Amniotic stem cell (primary cell): Measurements from ENCODE around the gene TMEM147.
"Not testable (repeated sequence)": the region's sequence is repeated elsewhere in the genome, so short reads cannot be mapped to it uniquely, and the experiment has no call there.

ENCODE experiments used
- DNase-seq: peaks from one replicate; lab custom pipeline; 2025; lab: John Stamatoyannopoulos, UW

The TMEM147 gene

DNA sequence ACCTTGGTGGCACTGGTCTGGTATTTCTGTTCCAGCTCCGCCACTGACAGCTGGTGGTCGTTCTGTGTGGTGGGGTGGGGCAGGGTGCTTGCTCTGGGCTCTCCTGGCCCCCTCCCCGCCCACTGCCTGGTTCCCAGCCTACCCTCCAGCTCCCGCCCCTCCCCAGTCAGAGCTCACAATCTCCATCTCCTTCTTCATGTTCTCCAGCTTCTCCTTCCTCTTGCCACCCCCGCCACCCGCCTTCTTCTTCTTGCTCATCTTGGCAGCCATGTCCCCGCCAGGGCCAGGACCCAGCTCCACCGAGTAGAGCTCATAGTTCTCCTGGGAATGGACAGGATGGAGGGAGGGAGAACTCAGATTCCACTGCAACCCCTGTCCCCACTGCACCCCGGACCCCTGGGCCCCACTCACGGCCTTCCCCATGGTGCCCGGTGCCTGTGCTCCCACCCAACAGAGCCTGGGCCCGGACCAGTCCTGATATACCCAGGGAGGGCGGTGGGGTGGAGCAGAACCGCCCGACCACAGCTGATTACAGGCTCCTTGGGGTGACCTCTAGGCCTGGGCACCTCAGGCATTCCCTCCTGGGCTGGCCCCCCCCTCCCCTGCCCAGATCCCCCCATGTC lies 17.9 kb downstream of the TMEM147 start, which contains the start of gene ATP4A:
Gene ATP4A (minus strand): TSS at position 452 of the 623 bp plus-strand sequence. CDS start 29 bp downstream, at position 423.
- no peak for DNase-seq

DNA sequence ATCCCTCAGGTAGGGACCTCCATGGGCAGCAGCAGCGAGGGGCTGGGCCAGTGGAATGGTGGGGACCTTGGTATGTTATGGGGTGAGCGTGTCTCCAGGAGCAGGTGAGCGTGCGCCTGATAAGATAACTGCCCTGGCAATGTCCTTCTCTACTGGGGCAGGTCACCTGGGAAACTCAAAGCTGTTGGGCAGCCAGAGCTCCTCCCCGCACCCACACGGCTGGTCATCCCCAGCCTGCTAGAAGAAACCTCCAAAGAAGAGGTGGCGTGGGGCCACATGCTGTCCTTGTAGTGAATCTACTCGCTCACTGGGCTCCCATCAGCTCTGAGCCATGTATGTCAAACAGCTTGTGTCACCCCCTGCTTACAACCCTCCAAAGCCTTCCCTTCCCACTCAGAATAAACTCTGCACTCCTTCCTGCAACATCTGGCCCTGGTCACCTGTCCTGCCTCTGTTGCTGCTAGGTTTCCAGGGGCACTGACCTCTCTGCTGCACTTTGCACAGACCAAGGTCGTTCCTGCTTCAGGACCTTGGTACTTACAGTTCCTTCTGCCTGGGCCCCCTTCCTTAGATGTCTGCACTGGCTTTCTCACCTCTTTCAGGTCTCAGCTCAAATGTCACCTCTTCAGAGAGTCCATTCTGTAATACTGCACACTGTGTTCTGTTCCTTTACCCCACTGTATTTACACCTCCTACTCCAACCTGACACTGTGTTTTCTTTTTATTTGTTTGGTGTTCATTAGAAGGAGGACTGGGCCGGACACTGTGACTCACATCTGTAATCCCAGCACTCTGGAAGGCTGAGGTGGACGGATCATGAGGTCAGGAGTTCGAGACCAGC lies 19.8 kb downstream of the TMEM147 start:
- DNase-seq: no peak

DNA sequence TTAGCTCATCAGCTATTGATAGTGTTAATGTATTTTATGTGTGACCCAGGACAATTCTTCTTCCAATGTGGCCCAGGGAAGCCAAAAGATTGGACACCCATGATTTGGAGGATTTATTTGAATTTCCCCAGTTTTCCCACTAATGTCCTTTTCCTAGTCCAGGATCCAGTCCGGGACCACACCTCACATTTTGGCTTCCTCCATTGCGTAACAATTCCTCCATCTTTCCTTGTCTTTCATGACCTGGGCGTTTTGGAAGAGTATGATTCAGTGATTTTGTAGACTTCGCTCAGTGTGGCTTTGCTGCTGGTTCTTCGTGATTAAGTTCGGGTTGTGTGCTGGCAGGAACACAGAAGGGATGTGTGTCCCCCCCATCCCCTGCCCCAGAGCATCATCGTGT lies 21.3 kb downstream of the TMEM147 start:
- no peak for DNase-seq

DNA sequence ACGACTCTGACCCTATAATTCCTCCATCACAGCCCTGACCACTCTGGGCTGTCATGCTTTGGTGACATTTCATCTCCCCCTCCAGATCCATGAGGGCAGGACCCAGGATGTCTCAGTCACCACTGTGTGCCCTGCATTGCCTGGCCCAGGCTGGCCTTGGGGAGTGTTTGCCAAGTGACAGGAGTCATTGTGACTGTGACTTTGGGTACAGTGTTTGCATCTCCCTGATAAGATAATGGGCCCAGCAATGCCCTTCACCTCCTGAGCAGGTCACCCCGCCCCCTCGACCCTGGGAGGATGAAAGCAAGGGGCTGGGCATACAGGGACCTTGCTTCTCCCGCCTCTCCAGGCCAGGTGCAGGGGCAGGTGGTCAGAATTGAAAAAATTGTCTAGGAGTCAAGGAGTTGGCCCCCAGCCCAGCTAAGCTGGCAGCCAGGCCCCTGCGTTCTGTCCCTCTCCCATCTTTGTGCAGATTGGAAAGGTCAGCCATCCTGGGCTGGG lies 23.9 kb downstream of the TMEM147 start:
- no peak for DNase-seq

DNA sequence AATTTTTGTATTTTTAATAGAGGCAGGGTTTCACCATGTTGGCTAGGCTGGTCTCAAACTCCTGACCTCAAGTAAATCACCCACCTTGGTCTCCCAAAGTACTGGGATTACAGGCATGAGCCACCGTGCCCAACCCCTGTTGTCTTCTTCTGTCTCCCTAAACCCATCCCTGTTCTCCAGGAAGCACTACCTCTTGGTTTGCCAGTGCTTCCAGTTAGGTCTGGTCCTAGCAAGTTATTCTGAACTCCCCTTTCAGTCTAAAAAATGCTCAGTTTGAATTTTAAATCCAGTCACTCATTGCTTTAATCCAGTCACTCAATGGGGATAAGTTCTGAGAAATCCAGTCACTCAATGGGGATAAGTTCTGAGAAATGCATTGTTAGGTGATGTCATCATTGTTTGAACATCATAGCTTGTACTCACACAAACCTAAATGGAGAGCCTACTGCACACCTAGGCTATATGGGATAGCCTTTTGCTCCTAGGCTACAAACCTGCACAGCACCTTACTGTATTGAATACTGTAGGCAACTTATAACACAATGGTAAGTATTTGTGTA lies 26.1 kb downstream of the TMEM147 start:
- no peak for DNase-seq

DNA sequence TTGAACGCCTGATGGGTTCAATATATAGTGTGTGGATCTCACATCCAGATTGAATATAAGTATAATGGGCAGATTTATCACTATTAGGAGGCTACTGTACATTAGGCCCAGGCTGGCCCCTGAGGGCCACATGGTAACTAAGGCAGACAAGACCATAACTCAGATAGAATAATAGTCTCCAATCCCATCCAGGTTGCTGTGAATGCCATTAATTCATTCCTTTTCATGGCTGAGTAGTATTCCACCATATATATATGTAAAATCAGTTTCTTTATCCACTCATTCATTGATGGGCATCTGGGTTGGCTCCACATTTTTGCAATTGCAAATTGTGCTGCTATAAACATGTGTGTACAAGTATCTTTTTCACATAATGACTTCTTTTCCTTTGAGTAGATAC lies 32.5 kb downstream of the TMEM147 start:
- DNase-seq: no peak

DNA sequence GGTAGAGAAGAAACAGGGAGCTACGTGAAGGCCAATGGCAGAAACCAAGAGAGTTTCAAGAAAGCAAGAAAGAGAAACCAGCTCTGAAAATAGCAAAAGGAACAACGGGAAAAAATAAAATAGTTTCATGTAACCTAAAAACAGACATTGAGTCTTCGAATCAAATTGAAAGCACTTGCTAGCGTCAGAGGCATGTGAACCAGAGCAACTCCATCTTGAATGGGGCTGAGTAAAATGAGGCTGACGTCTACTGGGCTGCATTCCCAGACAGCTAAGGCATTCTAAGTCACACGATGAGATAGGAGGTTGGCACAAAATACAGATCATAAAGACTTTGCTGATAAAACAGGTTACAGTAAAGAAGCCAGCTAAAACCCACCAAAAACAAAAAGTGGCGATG lies 33.3 kb downstream of the TMEM147 start:
- DNase-seq: no peak

DNA sequence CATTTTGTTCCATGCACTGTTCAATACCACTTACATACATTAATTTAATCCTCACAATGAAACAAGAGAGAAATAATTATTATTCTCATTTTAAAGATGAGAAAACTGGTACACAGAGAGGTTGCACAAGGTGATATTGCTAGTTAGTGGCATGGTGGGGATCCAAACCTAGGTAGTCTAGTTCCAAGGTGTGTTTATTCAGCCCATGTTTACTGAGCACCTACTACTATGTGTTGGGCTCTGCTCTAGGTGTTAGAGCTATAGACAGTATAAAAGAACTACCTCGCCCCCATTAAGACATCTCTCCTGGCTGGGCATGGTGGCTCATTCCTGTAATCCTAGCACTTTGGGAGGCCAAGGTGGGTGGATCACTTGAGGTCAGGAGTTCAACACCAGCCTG lies 37.3 kb downstream of the TMEM147 start:
- DNase-seq: no peak

DNA sequence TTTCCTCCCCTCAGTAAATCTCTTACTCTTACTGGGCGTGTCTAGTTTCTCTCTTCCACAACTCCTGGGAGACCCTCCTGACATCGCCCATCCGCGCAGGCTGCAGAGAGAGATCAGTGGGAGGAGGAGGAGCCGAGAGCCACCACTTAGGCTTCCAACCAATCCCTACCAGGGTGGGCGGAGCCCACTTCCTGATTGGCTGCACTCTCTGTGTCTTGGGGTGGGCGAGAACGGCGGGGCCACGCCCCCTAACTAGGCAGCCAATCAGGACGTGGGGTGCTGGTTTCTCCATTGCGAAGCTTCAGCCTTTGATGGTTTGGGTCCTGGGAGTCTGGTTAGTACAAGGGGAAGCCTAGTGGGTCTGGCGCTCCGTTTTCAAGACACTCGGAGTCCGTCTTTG lies 40.4 kb downstream of the TMEM147 start, which contains the start of gene PMIS2:
Gene PMIS2 (plus strand): TSS at position 326 of the 400 bp plus-strand sequence. CDS start 87 bp downstream, outside the sequence.
- DNase-seq: no peak

DNA sequence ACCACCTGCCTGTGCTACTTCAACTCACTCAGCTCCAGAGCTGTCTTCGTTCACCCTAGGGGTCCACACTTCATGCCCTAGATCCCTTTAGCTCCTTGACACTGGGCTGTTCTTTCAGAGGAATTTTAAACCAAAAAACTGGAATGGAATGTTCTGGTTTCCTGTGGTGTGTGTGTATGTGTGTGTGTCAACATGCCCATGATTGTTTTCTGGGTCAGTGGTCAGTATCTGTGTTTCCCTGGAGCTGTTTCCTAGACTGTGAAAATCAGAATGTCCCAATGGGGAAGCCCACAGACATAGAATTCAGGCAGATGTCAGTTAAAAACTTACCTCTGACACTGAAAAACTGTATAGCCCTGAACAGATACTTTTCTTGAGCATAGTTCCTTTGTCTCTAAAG lies 41.9 kb downstream of the TMEM147 start:
- no peak for DNase-seq

DNA sequence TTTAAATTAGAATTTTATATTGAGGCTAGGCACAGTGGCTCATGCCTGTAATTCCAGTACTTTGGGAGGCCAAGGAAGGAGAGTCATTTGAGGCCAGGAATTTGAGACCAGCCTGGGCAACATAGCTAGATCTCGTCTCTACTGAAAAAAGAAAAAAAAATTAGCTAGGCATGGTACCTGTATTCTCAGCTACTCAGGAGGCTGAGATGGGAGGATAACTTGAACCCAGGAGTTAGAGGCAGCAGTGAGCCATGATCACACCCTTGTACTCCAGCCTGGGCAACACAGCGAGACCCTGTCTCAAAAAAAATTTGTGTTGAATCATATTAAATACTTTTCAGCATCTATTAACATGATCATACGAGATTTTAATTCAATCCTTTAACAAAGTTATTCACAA lies 45.4 kb downstream of the TMEM147 start:
- DNase-seq: no peak

DNA sequence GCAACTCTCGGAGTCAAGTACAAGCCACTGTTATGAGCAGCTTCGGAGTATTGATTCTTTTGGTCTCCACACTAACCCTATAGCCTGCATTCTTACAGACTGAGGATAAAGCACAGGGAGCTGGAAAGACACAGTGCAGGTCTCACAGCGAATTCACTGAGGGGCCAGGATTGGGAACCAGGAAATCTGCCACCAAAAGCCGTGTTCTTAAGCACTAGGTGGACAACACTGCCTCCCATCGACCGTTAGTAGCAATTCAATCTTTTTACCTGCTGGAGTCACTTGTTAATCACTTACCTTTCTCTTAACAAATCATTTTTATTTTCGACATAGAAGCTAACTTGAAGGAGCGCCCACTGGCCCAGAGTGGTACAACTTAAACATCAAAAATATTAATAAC lies 46.8 kb downstream of the TMEM147 start:
- DNase-seq: no peak

DNA sequence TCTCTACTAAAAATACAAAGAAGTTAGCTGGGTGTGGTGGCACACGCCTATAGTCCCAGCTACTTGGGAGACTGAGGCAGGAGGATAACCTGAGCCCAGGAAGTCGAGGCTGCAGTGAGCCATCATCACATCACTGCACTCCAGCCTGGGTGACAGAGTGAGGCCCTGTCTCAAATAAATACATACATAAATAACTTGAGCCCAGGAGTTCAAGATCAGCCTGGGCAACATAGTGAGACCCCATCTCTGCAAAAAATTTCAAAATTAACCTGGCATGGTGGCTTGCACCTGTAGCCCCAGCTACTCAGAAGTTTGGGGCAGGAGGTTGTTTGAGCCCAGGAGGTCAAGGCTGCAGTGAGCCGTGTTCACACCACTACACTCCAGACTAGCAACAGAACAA lies 49.6 kb downstream of the TMEM147 start:
- not testable (repeated sequence) for DNase-seq

DNA sequence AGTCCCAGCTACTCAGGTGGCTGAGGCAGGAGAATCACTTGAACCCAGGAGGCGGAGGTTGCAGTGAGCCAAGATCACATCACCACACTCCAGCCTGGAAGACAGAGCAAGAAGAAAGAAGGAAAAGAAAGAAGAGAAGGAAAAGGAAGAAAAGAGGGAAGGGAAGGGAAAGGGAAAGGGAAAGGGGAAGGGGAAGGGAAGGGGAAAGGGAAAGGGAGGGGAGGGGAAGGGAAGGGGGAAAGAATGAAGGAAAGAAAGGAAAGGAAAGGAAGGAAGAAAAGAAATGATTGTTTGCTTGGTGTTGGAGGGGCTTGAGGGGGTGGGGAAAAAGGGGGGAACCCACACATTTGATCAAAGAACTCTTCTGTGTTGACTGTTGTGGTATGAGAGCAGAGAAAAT lies 50.5 kb downstream of the TMEM147 start:
- DNase-seq: no peak

DNA sequence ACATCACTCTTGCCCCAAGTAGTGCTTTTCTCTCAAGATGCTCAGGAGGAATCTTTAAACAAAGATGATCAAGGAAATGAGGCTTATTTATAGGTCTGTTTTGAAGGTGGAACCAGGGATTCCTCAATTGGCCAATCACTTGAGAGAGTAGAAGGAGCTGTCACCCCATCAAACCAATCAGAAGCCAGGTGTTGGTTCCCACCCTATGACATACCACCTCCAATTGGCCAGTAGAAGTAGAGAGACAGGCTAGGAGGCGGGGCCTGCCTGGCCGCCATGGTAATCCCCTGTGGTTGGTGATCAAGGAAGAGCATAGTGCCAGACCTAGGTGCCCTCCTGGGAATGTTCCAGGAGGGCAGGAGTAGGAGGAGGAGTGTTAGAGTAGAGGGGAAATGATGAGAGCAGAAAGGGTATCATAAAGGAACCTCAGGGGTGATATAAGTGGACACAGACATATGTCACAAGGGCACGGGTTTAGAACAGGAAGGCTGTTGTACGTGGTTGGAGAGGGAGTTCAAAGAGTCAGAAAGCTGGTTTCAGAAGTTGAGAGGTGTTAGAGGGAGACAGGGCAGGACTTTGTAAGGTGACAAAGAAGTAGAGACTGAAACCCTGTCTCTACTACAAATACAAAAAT lies 51.1 kb downstream of the TMEM147 start:
- no peak for DNase-seq
